IPS DF 19.7 (cell line): ENCODE results near the gene ZCCHC14.
"Not testable (repeated sequence)": the region's sequence is repeated elsewhere in the genome, so short reads cannot be mapped to it uniquely, and the experiment has no call there.

Source experiments
- DNase-seq: peaks from one replicate; pipeline ENCODE4 v3.0.0-alpha.2; 2013; ENCODE audit warnings: low read depth, low spot score

Gene ZCCHC14

DNA sequence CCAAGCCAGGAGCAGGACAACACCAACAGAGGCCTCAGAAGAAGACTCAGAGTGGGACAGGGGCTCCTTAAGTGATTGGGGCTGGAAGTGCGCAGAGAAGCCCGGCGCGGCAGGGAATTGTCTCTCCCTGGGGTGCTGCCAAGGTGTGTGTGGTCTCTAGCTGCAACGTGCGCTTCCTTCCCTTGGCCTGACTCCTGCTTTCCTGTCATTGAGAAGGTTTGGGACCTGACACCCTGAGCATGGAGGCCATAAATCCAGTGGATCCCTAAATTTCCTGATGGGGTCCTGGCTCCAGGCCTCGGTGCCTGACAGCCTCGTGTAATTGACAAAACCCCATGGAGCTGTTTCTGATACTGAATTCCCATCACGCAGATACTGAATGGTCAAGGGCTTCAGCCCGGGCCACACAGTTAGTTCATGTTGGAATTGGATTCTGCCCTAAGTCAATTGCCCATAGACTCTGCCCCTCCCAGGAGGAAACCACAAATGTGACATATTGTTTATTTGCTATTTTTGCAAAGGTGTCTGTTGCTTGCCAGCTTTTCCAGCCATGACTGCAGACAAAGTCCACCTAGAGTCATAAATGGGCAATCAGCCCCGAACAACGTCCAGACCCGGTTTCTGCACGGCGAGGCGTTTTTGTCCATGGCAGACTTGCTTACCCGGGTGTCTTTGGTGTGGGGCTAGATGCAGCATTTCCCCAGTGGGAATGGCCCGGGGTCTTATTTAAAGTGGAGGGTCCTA is 4.4 kb upstream of the ZCCHC14 start:
- not testable (repeated sequence) for DNase-seq

GRCh38 chr16:87496447-87496801 is 3.6 kb upstream of the ZCCHC14 start:
- DNase-seq, result no peak

- DNase-seq, result no peak
These were observed 3.0 kb upstream of the ZCCHC14 start for GRCh38 chr16:87495578-87496446.

DNA sequence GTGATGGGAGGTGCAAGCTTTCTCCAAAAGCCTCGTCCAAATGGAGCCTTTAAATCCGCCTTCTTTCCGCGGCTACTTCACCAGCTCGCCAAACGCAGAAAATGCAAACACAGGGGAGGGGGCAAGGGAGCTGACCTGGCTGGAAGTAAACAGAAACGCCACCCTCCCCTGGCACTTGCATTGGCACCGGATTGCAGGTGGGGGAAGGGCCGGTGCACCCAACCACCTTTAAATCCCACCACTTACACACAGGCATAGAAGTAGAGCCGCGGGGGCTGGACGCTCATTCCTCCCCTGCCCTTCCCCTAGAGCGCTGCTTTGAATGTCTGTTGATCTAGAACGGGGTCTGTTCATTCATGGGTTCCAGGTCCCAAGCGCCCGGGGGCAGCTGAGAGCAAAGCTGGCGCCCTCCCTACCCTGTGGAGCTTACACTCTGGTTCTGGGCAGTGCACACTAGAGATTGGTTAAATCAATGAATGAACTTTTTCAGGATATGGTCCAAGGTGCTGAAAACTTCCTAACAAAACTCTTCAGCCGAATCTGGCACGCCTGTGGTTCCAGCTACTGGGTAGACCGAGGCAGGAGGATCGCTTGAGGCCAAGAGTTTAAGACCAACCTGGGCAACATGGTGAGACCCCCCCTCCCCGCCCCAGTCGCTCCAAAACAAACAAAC is 920 bp upstream of the ZCCHC14 start:
- no peak for DNase-seq

GRCh38 chr16:87492291-87492630 is 563 bp downstream of the ZCCHC14 start:
- DNase-seq, result no peak

GRCh38 chr16:87491522-87492290 is 1.1 kb downstream of the ZCCHC14 start:
- no peak for DNase-seq

GRCh38 chr16:87490799-87491521 is 1.9 kb downstream of the ZCCHC14 start:
- DNase-seq, result not testable (repeated sequence)

DNA sequence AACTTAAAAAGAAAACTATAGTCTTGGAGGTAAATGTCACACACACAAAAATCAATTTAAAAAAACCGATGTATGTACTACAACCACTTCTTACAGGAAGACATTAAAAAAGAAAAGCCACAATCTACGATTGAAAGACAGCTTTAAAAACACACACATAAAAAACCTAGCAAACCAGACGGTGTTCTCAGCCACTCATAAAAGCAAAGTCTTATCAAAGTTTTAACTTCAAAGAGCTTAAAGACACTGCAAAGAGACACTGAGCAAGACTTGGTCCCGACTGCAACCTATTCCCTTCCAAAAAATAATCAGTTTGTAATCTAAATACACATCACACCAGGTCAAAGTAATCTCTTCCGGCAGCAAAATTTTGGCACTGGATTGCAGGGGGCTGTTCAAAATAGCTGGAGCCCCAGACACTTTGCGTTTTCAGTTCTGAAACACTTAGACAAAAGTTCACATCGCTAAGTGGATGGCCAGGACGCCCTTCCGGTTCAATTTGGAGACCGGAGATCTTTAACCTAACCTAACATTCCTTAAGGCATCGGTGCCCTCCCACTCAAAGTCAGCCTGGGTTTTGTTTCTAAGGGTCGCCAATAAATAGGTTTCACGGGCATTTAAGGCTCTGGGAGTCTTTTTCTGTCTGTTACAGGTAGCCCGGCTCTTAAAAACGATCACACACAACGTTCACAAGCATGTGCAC is 2.6 kb downstream of the ZCCHC14 start:
- no peak for DNase-seq

- no peak for DNase-seq
These were observed 3.3 kb downstream of the ZCCHC14 start for GRCh38 chr16:87489434-87490045.

DNA sequence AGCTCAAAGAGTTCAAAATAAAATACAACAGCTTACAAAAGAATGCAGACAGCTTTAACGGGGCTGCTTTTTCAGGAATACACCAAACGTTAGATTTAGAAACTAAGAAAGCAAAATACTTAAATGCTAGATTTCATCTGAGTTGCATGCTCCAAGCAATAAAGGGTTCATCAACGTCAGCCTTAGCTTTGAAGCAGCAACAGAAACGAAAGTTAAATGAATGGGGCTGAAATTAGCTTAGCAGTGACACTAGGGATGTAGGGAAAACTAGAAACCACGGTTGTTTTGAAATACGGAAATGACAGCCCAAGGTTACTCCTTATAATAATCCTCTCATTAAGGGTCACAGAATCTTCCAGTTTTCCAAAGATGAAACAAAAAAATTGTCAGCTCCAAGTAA is 3.9 kb downstream of the ZCCHC14 start:
- not testable (repeated sequence) for DNase-seq

GRCh38 chr16:87487361-87487924 is 5.4 kb downstream of the ZCCHC14 start:
- DNase-seq, result peak; percentile 57

DNA sequence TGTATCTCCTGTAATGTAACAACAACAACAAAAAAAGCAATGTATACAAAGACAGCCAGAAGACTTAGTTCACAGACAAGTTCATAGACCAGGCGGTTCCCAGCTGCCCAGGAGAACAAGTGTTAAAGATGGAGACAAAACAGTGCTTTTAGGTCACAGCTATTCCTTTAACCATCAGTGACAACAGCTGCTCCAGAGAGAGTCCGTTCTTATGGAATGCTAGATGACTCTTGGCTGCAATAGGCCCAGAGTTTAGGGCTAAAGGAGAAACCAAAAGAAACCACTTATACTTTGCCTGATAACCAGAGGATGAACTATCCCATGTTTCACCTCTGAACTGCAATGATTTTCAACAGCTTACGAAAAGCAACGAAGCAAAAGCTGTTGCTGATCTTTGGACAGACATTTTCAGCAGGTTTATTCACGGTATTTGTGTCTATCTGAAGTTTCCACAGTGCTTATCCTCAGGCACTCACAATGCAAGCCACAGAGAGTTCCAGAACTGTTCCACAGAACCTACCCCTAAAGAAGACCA is 6.0 kb downstream of the ZCCHC14 start:
- no peak for DNase-seq

- DNase-seq, result no peak
These were observed 6.5 kb downstream of the ZCCHC14 start for GRCh38 chr16:87486282-87486681.

DNA sequence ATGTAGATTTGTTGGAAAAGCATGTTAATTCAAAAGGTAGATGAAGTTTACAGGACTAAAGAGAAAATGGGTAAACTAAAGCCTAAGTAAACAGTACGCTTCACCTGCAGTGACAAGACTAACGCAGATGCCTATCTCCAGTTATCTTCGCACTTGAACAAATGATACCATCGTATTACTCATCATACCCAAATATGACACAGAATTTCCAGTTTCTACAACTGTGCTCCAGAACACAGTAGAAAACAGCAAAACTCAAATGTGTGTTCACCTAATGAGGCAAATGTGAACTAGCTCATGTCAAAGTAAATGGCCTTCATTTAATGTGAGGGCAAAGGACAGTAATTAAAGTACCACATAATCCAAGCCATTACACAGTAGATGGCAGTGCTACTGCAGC is 7.0 kb downstream of the ZCCHC14 start:
- DNase-seq, result not testable (repeated sequence)

DNA sequence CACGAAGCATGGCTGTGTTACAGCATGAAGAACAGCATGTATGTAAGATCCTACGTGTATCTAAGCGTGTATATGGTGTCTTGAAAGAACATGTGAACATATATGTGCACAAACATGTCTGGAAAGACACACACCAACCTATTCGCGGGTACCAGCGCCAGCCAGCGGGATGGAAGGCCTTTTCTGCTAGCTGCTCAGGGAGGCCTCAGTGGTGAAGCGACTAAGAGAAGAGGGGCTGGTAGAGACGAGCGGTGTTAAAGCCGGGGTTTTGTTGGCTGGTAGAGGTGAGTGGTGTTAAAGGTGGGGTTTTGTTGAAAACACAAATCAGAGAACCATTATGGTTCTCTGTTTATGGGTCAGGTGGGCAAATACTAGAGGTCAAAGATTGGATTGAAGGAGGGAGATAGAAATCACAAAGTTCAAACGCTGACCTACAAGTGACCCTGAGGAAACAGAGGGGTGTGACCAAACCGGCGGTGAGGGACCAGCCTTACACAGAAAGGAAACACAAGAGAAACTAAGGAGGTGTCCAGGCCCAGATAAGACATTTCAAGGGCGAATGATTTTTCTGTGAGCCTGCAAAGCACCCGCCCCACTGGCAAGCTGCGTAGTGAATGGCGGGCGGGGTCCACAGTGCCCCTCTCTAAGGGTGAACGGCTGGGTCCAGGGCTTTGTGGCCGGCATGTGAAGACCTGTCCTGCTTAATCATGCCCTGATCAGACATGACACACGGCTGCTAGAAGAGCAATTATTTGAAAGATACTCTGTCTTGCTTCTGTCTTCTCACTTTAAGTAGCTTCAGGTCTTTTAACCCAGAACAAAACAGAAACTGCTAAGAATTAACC is 8.1 kb downstream of the ZCCHC14 start:
- no peak for DNase-seq

DNA sequence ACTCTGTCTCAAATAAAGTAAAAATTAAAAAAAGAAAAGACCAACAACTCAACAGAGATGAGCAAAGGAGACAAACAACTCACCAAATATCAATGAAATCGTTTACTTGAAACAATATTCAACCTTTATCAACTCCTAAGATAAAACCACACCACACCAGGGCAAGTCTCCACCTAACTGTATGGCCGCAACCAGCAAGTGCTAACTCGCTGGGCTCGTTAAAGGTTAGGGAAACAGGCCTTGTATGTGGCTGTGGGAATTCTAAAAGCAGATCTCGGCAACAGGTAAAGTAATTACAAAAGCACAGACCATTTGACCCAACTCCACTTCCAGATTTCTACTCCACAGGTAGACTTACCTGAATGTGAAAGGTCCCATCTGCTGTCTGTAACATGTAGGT is 9.3 kb downstream of the ZCCHC14 start:
- DNase-seq, result no peak

DNA sequence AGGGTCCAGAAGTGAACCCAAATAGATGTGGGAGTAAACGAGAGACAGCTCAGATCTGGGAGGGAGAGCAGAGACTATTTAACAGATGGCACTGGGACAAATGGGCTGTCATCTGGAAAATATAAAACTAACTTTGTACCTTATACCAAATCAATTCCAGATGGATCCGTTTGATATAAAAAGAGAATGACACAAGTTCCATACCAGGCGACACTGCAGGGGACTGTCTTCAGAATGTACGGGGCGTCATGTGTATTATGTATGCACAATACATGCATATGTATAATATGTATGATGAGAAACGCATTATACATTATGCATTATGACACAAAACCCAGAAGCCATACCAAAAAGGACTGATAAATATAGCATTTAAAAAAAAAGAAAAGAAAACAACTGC is 10.2 kb downstream of the ZCCHC14 start:
- not testable (repeated sequence) for DNase-seq

DNA sequence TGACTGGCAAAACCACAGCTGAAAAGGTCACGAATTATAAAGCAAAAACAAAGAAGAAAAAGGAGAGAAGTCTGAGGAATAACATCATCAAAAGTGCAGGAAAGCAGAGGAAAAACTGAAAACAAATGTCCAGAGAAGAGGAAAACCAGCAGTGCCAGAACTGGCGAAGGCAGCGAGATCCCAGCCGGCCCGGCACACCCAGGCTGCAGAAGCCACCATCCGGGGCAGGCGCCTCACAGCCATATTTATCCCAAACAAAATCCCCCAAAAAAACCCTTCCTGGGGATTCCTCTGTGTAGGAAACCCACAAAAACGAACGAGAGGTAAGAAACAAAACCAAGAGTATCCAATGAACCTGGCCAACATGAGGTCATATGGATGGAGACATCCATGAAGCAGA is 10.6 kb downstream of the ZCCHC14 start:
- no peak for DNase-seq
